ENCODE data around the gene CASZ1. TPM values are rescaled to one million over a fixed set of nuclear protein-coding genes. Genes with fewer than 3 reads are reported as not detected.

CASZ1 gene
- total RNA-seq, 1 donor from 2014 or later: 4.0 TPM

DNA sequence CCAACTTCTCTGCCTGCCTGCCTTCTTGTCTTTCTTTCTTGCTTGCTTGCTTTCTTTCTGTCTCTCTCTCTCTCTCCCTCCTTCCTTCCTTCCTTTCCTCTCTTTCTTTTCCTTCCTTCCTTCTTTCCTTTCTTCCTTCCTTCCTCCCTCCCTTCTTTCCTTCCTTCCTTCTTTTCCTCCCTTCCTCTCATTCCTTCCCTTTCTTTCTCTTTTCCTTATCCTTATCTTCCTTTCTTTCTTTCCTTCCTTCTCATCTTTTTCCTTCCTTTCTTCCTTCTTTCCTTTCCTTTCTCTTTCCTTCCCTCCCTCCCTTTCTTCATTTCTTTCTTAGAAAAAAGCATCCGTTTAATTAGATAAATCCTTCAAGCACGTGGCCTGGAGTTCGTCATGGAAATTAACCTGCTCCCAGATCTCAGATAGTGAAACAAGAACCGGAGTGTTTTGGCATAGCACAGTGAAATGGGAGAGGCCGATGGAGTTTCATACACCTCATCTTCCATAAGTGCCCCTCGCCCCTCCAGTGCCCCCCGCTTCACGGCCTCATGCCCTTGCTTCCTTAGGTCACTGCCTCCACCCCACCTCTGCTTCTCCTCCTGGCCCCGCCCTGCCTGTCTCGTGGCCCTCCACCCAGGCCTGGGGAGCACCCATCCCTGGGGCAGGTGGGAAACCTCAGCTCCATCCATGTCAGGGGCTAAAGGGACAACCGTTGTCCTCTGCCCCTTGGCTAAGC, 11.3 kb downstream of the CASZ1 start:
- no peaks in the 10 kb centered on the region for H3K79me2 ChIP-seq (ENCODE audit: insufficient read depth, low read length)
- no peaks in the 10 kb centered on the region for H3K4me1 ChIP-seq (ENCODE audit: insufficient read depth, low read length)
- no peaks in the 10 kb centered on the region for H3K36me3 ChIP-seq (ENCODE audit: insufficient read depth, low read length)
- DNase-seq (ENCODE audit: low read depth) (no peak), FAIRE-seq (no peak)
- Mint-ChIP-seq H3K4me1 (ENCODE audit: low read depth, unreplicated experiment) (no peaks in the 10 kb centered on the region), H3K27ac (ENCODE audit: unreplicated experiment) (no peak overlapping the region), H3K9me3 (ENCODE audit: unreplicated experiment) (peaks cover 1% of the 10 kb centered on the region), H3K36me3 (ENCODE audit: low read depth, unreplicated experiment) (no peaks in the 10 kb centered on the region), H3K4me3 (ENCODE audit: unreplicated experiment) (no peak overlapping the region), H3K27me3 (ENCODE audit: low read depth, unreplicated experiment) (peaks cover 43% of the 10 kb centered on the region)
- H3K9ac ChIP-seq (ENCODE audit: low read length): no peak overlapping the region
- no peak overlapping the region for H2AFZ ChIP-seq (ENCODE audit: low read depth, low read length)
- H3K27me3 ChIP-seq (ENCODE audit: insufficient read depth, low read length): peaks cover 43% of the 10 kb centered on the region
- peaks cover 2% of the 10 kb centered on the region for H3K9me3 ChIP-seq (ENCODE audit: insufficient read depth, low read depth, low read length)
- H4K20me1 ChIP-seq (ENCODE audit: insufficient read depth, low read length): peaks cover 17% of the 10 kb centered on the region
- H3K4me3 ChIP-seq (ENCODE audit: insufficient read depth, low read depth, low read length): no peak overlapping the region
- no peak overlapping the region for H3K4me2 ChIP-seq (ENCODE audit: low read length)
- H3K27ac ChIP-seq (ENCODE audit: low read depth, low read length): no peak overlapping the region
- TF ChIP-seq EZH2 (IDR thresholded peaks at IDR 0.05; ENCODE audit: insufficient read depth, low read length): no peak
- TF ChIP-seq, protein P1, sequence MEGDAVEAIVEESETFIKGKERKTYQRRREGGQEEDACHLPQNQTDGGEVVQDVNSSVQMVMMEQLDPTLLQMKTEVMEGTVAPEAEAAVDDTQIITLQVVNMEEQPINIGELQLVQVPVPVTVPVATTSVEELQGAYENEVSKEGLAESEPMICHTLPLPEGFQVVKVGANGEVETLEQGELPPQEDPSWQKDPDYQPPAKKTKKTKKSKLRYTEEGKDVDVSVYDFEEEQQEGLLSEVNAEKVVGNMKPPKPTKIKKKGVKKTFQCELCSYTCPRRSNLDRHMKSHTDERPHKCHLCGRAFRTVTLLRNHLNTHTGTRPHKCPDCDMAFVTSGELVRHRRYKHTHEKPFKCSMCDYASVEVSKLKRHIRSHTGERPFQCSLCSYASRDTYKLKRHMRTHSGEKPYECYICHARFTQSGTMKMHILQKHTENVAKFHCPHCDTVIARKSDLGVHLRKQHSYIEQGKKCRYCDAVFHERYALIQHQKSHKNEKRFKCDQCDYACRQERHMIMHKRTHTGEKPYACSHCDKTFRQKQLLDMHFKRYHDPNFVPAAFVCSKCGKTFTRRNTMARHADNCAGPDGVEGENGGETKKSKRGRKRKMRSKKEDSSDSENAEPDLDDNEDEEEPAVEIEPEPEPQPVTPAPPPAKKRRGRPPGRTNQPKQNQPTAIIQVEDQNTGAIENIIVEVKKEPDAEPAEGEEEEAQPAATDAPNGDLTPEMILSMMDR (IDR thresholded peaks at IDR 0.05; ENCODE audit: insufficient read depth, low read depth, low read length): no peak

- Histone ChIP-seq H3K79me2 (ENCODE audit: insufficient read depth, low read length) (no peaks in the 10 kb centered on the region), H2AFZ (ENCODE audit: low read depth, low read length) (no peak overlapping the region), H4K20me1 (ENCODE audit: insufficient read depth, low read length) (peaks cover 8% of the 10 kb centered on the region), H3K4me1 (ENCODE audit: insufficient read depth, low read length) (peaks cover 8% of the 10 kb centered on the region), H3K27me3 (ENCODE audit: insufficient read depth, low read length) (peaks cover 26% of the 10 kb centered on the region), H3K9ac (ENCODE audit: low read length) (no peak overlapping the region), H3K4me2 (ENCODE audit: low read length) (no peak overlapping the region), H3K4me3 (ENCODE audit: insufficient read depth, low read depth, low read length) (no peak overlapping the region), H3K36me3 (ENCODE audit: insufficient read depth, low read length) (no peaks in the 10 kb centered on the region), H3K9me3 (ENCODE audit: insufficient read depth, low read depth, low read length) (no peaks in the 10 kb centered on the region), H3K27ac (ENCODE audit: low read depth, low read length) (no peak overlapping the region)
- Mint-ChIP-seq H3K36me3 (ENCODE audit: low read depth, unreplicated experiment) (no peaks in the 10 kb centered on the region), H3K27me3 (ENCODE audit: low read depth, unreplicated experiment) (peaks cover 36% of the 10 kb centered on the region), H3K4me1 (ENCODE audit: low read depth, unreplicated experiment) (no peaks in the 10 kb centered on the region), H3K27ac (ENCODE audit: unreplicated experiment) (no peak overlapping the region), H3K4me3 (ENCODE audit: unreplicated experiment) (no peak overlapping the region), H3K9me3 (ENCODE audit: unreplicated experiment) (peaks cover 1% of the 10 kb centered on the region)
- FAIRE-seq: no peak
- no peak for DNase-seq (ENCODE audit: low read depth)
- TF ChIP-seq, protein P1 (IDR thresholded peaks at IDR 0.05; ENCODE audit: insufficient read depth, low read depth, low read length): no peak
- TF ChIP-seq EZH2 (IDR thresholded peaks at IDR 0.05; ENCODE audit: insufficient read depth, low read length): no peak
Measured at GRCh38 chr1:10782491-10783244, 13.8 kb downstream of the CASZ1 start.
